ENCODE results near the gene PPM1G.

GRCh38 chr2:27416151-27416550 lies 6.8 kb upstream of the PPM1G start:
- no peak for TF ChIP-seq CTCF (IDR thresholded peaks at IDR 0.05; ENCODE audit: low read depth, low read length)
- TF ChIP-seq MAX (IDR thresholded peaks at IDR 0.05; ENCODE audit: low read depth, low read length), result no peak
- TF ChIP-seq MYC (IDR thresholded peaks at IDR 0.05; ENCODE audit: low read depth, low read length), result no peak

Measured in NB4 (cell line).